Tibial nerve (tissue), 4 donors: Measurements from ENCODE around the gene SYNPO.

Experiments
- EP300 ChIP-seq, 2 donors: sonication (generic); formaldehyde crosslinking; IDR thresholded peaks; one replicate each; pipeline ENCODE4 v1.6.1; 2017; ENCODE audit warnings: antibody characterized with exemption in 2 of 2, mild to moderate bottlenecking in 1 of 2
- POLR2A ChIP-seq, 2 donors: fragments of 450-650 bp; IDR thresholded peaks; one replicate each; pipeline ENCODE4 v1.6.1; 2017; ENCODE audit warnings: antibody characterized with exemption in 2 of 2, mild to moderate bottlenecking in 2 of 2, moderate library complexity in 2 of 2
- TF ChIP-seq, protein P1 (sequence below), 5 experiments: fragments of 200-600 bp in 3 of 5; fragments of 450-650 bp in 2 of 5; sonication (generic) in 3 of 5; IDR thresholded peaks; one replicate each; pipeline ENCODE4 v1.5.1; 2016 to 2019; ENCODE audit warnings: antibody characterized with exemption in 5 of 5, mild to moderate bottlenecking in 3 of 5, moderate library complexity in 2 of 5

DNA sequence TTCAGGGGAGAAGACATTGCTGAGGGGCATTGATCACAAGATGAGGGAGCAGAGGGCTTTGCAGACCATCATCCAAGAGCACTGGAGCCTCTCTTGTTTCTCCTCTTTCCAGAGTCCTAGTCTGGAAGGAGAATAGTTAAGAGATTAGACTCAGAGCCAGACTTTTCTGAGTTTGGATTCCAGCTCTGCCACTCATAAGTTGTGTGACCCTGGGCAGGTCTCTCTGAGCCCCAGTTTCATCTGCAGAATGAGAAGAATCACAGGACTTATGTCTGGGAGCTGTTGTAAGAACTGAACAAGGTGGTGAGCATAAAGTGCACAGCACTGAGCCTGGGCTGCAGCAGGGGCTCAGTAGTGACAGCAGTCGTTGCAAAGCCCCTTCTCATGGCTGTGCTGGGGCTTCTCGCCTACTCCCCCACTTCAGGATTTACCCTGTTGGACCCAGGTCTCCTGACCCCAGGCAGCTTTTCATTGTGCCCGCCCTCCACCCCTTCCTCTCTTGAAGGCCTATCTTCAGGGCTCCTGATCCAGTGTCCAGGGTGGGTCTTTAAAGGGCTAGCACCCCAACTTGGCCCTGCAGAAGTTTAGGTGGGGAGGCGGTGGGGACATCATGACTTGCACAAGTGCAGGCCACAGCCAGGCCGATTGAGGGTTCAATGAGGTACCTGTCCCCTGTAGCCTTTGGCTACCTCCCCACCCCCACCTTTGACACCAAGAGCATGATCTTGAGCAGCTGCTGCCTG lies 1.5 kb downstream of the SYNPO start:
- TF ChIP-seq, protein P1, sequence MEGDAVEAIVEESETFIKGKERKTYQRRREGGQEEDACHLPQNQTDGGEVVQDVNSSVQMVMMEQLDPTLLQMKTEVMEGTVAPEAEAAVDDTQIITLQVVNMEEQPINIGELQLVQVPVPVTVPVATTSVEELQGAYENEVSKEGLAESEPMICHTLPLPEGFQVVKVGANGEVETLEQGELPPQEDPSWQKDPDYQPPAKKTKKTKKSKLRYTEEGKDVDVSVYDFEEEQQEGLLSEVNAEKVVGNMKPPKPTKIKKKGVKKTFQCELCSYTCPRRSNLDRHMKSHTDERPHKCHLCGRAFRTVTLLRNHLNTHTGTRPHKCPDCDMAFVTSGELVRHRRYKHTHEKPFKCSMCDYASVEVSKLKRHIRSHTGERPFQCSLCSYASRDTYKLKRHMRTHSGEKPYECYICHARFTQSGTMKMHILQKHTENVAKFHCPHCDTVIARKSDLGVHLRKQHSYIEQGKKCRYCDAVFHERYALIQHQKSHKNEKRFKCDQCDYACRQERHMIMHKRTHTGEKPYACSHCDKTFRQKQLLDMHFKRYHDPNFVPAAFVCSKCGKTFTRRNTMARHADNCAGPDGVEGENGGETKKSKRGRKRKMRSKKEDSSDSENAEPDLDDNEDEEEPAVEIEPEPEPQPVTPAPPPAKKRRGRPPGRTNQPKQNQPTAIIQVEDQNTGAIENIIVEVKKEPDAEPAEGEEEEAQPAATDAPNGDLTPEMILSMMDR (IDR thresholded peaks at IDR 0.05) = no peak
- TF ChIP-seq POLR2A (IDR thresholded peaks at IDR 0.05) = no peak
- no peak for TF ChIP-seq EP300 (IDR thresholded peaks at IDR 0.05)
